DOHH2 (cell line): ENCODE measurements around the gene PIM1.

ENCODE experiments used
- CTCF ChIP-seq: fragments of 200-600 bp; sonication (generic); IDR thresholded peaks from one replicate; pipeline ENCODE4 v1.5.1; 2014; ENCODE audit warnings: antibody characterized with exemption, mild to moderate bottlenecking, low read depth, low read length; ENCODE audit not compliant: poor library complexity, severe bottlenecking
- EZH2phosphoT487 ChIP-seq: fragments of 200-600 bp; sonication (generic); IDR thresholded peaks from 2 replicates; pipeline ENCODE4 v1.6.1; 2017; ENCODE audit warnings: borderline replicate concordance, mild to moderate bottlenecking, antibody characterized with exemption, low read length, moderate library complexity, mixed read lengths

- TF ChIP-seq CTCF, result no peak
- no peak for TF ChIP-seq EZH2phosphoT487
These were observed 48.1 kb downstream of the PIM1 start for GRCh38 chr6:37218061-37218460.
